ENCODE data around the gene LRMDA. TPM values are rescaled to one million over a fixed set of nuclear protein-coding genes. Genes with fewer than 3 reads are reported as not detected.
A peak's percentile ranks its signal among the peaks of the same experiment; 100 is the strongest.

LRMDA gene
- polyA plus RNA-seq, 2 of the 4 experiments (the other 2 are of a cell fraction): 4.6 to 5.2 TPM

- ATAC-seq (peak; percentile 67 to 74; a peak in 5 of 6 replicates), DNase-seq (ENCODE audit: low read depth in 1 of 2, low spot score in 1 of 2) (no peak), FAIRE-seq (no peak)
- TF ChIP-seq TP53 (CRISPR knock-in tag; IDR thresholded peaks at IDR 0.05): no peak
- TF ChIP-seq FOSB (CRISPR knock-in tag; IDR thresholded peaks at IDR 0.05): no peak
- no peak for TF ChIP-seq MAFK (IDR thresholded peaks at IDR 0.05; ENCODE audit: partially characterized antibody)
- TF ChIP-seq ESRRA (IDR thresholded peaks at IDR 0.05; ENCODE audit: borderline replicate concordance, low read length): no peak
- TF ChIP-seq E2F6 (IDR thresholded peaks at IDR 0.05; ENCODE audit: borderline replicate concordance, low read depth): no peak
- no peak for TF ChIP-seq FOXS1 (CRISPR knock-in tag; IDR thresholded peaks at IDR 0.05)
- no peak for TF ChIP-seq SMC3 (IDR thresholded peaks at IDR 0.05)
- no peak for TF ChIP-seq HOXA7 (CRISPR knock-in tag; IDR thresholded peaks at IDR 0.05)
- no peak for TF ChIP-seq ELK1 (IDR thresholded peaks at IDR 0.05; ENCODE audit: low read depth, low read length)
- TF ChIP-seq KDM1A (IDR thresholded peaks at IDR 0.05; ENCODE audit: low read depth): no peak
- no peak for TF ChIP-seq ZNF302 (CRISPR knock-in tag; IDR thresholded peaks at IDR 0.05)
- no peak for TF ChIP-seq PHF8 (IDR thresholded peaks at IDR 0.05; ENCODE audit: borderline replicate concordance, low read depth)
- no peak for TF ChIP-seq CBX8 (IDR thresholded peaks at IDR 0.05)
- no peak for TF ChIP-seq ZFP36 (IDR thresholded peaks at IDR 0.05; ENCODE audit: borderline replicate concordance, partially characterized antibody)
- no peak for TF ChIP-seq CBX2 (IDR thresholded peaks at IDR 0.05; ENCODE audit: borderline replicate concordance, low read depth)
- WGBS (ENCODE audit: missing lambda C conversion rate): 41% methylated on average over 7 of the region's 7 CpGs
- Histone ChIP-seq H3K4me1 (peaks cover 21% of the 10 kb centered on the region), H3K4me2 (peak overlapping the region; percentile 21; the same call in 1 of the 3 replicates), H3K4me3 (no peak overlapping the region), H3K9me3 (no peaks in the 10 kb centered on the region), H3K27ac (peak overlapping the region in 1 of 2 experiments; percentile 51; a peak in 1 of 6 replicates)
- POLR2A ChIA-PET: no interaction called here
- CTCF ChIA-PET: no interaction called here
Measured at GRCh38 chr10:76432016-76433012, 1000.9 kb downstream of the LRMDA start.

- ChIA-PET POLR2A (no interaction called here), CTCF (no interaction called here)
- FAIRE-seq: no peak
- TF ChIP-seq HEYL (CRISPR knock-in tag; IDR thresholded peaks at IDR 0.05): no peak
- TF ChIP-seq CEBPB (IDR thresholded peaks at IDR 0.05): no peak
- no peak for TF ChIP-seq GATA3 (IDR thresholded peaks at IDR 0.05; ENCODE audit: borderline replicate concordance)
- TF ChIP-seq RFX5 (IDR thresholded peaks at IDR 0.05): no peak
- TF ChIP-seq ELK1 (IDR thresholded peaks at IDR 0.05; ENCODE audit: low read depth, low read length): no peak
- no peak for TF ChIP-seq SMC3 (IDR thresholded peaks at IDR 0.05)
- no peak for TF ChIP-seq BCL3 (IDR thresholded peaks at IDR 0.05)
- TF ChIP-seq JUNB (IDR thresholded peaks at IDR 0.05): no peak
- TF ChIP-seq FOXS1 (CRISPR knock-in tag; IDR thresholded peaks at IDR 0.05): no peak
- 59% methylated on average over 8 of the region's 8 CpGs for WGBS (ENCODE audit: missing lambda C conversion rate)
- H3K4me3 ChIP-seq: no peak overlapping the region
- DNase-seq (ENCODE audit: low read depth in 1 of 2, low spot score in 1 of 2): no peak
- H3K4me2 ChIP-seq: no peak overlapping the region
- no peaks in the 10 kb centered on the region for H3K9me3 ChIP-seq
- no peak for ATAC-seq
- H3K4me1 ChIP-seq: peaks cover 18% of the 10 kb centered on the region
- peak overlapping the region in 1 of 2 experiments; percentile 51; a peak in 1 of 6 replicates for H3K27ac ChIP-seq
Measured at GRCh38 chr10:76433161-76434005, 1002.0 kb downstream of the LRMDA start.

All from A549 (cell line).